ENCODE measurements around the gene CCNF. TPM values are rescaled to one million over a fixed set of nuclear protein-coding genes. Genes with fewer than 3 reads are reported as not detected.
"Not testable (repeated sequence)": the region's sequence is repeated elsewhere in the genome, so short reads cannot be mapped to it uniquely, and the experiment has no call there.

CCNF gene, protein sequence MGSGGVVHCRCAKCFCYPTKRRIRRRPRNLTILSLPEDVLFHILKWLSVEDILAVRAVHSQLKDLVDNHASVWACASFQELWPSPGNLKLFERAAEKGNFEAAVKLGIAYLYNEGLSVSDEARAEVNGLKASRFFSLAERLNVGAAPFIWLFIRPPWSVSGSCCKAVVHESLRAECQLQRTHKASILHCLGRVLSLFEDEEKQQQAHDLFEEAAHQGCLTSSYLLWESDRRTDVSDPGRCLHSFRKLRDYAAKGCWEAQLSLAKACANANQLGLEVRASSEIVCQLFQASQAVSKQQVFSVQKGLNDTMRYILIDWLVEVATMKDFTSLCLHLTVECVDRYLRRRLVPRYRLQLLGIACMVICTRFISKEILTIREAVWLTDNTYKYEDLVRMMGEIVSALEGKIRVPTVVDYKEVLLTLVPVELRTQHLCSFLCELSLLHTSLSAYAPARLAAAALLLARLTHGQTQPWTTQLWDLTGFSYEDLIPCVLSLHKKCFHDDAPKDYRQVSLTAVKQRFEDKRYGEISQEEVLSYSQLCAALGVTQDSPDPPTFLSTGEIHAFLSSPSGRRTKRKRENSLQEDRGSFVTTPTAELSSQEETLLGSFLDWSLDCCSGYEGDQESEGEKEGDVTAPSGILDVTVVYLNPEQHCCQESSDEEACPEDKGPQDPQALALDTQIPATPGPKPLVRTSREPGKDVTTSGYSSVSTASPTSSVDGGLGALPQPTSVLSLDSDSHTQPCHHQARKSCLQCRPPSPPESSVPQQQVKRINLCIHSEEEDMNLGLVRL
- 2.0 TPM for total RNA-seq

DNA sequence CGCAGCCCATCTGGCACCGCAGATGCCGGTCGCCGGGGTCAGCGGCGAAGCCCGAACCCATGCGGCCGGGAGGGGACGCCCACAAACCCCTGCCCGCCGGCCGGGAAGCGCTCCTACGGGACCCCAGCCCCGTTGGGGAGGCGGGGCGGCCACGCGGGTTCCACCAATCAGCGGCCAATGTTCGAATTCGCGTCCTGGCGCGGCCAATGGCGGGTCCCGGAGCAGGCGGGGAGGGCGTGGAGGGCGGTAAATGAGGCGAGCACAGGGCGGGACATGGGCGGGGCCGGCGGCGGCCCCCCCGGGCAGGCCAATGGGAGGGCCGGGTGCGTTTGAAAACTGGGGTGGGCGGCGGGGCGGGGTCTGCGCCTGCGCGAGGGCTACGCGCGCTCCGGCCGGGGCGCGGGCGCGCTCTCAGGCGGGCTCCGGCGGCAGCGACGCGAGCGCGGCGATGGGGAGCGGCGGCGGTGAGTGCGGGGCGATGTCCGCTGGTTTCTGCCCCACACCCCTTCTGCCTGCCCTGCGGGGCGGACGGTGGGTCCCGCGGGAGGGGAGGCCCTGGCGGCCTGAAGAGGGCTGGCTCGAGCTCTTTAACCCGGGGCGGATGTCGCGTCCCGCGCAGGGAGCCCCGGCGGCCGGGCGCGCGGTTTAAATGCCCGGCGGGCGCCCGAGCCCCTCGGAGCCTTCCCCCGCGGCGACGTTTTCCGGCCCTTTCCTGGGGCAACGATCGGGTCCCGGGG, at the start of gene CCNF:
CCNF (plus strand) TSS at position 414 of the 737 bp plus-strand sequence; CDS start at position 449, 35 bp downstream.
- DNase-seq (ENCODE audit: low spot score) (peak; percentile 98), ATAC-seq (peak; percentile 95)

DNA sequence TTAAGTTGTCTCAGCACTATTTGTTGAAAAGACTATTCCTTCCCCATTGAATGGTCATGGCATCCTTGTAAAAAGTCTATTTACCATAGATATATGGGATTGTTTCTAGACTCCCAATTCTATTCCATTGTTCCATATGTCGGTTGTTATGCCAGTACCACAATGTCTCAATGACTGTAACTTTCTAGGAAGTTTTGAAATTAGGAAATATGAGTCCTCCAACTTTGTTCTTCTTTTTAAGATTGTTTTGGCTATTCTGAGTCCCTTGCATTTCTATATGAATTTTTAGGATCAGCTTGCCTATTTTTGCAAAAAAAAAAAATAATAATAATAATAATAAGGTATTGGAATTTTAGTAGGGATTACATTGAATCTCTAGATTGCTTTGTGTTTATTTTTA, 45.7 kb upstream of the CCNF start:
- no peak for DNase-seq (ENCODE audit: low spot score)

DNA sequence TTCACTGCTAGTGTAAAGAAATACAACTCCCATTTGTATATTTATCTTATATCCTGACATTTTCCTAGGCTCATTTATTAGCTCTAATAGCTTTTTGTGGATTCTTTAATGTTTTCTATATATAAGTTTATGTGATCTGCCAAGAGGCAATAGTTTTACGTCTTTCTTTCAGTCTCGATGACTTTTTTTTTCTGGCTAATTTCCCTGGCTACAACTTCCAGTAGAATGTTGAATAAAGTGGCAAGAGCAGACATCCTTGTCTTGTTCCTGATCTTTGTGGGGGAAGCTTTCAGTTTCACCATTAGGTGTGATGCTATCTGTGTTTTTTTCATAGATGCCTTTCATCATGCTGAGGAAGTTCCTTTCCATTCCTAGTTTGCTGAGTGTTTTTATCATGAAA, 44.8 kb upstream of the CCNF start:
- DNase-seq (ENCODE audit: low spot score) (no peak), ATAC-seq (no peak)

More for the DNA sequence above, 45.7 kb upstream of the CCNF start:
- ATAC-seq: no peak

DNA sequence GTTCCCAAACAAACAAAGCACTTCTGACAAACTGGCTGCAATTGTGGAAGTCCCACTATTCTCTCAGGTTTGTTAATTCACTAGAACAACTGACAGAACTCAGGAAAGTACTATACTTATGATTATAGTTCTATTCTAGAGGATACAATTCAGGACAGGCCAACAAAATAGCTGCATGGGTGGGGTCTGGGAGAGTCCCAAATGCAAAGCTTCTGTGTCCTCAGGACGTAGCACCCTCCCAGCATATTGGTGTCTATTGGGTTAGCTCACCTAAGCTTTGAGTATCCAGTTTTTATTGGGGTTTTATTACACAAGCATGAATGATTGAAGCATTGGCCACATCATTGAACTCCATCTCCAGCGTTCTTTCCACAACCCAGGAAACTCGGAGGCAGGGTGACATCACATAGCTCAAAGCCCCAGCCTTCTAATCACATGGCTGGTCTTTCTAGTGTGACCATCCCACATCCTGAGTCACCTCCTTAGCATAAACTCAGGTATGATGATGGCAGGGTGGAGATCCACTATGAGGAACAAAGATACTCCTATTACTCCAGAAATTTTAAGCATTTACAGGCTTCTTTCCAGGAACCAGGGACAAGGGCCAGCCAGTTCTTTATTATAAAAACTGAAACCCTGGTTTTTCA, 43.9 kb upstream of the CCNF start:
- no peak for DNase-seq (ENCODE audit: low spot score)
- no peak for ATAC-seq

DNA sequence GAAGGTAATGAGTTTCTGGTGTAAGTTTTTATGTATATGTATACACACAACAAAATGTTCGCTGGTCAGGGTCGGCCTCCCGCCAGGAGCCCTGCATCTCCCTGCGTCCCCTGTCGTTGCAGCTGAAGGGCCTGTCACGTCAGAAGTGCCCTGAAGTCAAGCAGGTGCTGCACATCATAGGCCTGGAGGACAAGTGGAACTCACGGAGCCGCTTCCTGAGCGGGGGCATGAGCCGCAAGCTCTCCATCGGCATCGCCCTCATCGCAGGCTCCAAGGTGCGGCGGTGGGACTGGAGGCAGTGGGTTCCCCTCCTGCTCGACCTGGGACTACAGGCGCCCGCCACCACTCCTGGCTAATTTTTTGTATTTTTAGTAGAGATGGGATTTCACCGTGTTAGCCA, 43.3 kb upstream of the CCNF start:
- ATAC-seq; DNase-seq (ENCODE audit: low spot score): not testable (repeated sequence)

DNA sequence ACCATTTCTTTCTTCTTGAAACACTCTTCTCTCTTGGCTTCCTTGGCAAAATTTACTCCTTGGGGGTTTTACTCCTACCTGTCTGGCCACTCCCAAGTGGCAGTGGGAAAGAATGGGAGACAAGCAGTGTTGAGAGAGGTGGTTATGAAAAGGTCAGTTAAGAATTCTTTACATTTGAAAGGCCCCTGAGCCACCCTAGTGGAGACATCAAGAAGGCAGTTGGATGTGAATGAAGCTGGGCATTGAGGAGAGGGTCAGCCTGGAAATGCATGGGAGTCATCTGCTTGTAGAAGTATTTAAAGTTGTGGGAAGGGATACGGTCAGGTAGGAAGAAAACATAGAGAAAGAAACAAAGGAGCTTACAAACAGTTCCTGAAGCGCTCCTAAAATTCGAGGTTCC, 42.3 kb upstream of the CCNF start:
- DNase-seq (ENCODE audit: low spot score) (no peak), ATAC-seq (no peak)

DNA sequence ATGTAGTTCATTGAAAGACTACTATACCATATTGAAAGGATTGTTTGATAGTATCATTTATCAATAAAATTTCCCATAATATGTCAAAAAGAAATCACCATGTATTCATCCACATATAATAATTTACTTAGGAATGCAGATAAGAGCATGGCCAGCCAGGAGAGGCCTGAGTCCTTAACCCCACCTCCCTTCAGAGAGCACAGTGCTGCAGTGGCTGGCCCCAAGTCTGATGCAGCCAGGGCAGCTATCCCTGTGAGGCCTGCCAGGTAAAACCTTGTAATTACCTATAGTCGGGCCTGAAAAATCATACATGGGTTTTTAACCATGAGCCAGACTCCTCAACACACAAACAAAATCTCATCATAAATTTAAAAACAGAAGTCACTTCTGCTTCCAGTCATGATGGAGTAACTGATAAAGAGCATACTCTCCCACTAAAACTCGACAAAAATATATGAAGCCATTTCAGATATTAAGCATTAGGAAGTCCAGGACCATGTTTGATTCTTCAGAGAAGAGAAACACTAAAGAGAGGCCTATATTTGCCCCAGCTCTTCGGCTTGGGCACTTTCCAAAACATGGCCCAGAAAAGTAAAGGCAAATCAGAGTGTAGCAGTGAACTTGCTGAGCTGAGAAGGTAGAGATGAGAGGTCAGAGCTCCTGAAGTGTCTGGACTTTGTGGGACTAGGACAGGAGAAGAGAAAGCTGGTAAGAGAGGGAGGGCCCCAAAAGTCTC, 40.9 kb upstream of the CCNF start:
- ATAC-seq: no peak
- DNase-seq (ENCODE audit: low spot score): no peak

DNA sequence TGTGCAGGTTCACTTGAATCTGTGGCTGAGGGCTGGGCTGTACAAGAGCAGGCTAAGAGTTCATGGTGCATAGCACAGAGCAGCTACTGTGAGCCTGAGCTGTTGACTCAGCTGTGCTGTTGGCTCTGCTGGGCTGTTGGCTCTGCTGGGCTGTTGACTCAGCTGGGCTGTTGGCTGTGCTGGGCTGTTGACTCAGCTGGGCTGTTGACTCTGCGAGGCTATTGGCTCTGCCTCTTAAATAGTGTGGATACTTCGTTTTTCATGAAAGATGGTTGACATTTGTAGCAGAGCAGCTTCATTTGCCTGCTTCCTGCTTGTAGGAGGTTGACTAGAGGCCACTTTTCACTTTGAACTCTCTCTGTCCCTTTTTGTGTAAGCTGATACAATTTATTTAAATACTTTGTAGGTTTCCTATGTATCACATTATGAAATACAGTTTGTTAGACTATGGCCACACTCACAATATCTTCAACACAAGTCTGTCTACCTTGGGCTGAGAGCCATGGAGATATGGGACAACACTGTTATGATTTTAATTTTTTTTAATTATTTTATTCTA, 40.3 kb upstream of the CCNF start:
- DNase-seq (ENCODE audit: low spot score) (peak; percentile 45), ATAC-seq (peak; percentile 71)

DNA sequence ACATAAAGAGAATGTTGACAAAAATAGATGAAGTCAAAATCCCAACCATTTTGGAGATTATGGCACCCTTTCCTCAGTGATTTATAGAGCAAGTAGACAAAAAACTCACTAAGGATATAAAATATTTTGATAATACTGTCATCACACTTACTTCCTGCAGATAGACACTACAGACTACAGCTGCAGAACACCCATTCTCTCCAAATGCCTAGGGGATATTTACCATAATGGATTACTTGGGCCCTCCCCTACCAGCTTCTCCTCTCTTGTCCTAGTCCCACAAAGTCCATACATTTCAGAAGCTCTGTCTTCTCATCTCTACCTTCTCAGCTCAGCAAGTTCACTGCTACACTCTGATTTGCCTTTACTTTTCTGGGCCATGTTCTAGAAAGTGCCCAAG, 37.2 kb upstream of the CCNF start:
- ATAC-seq: no peak
- DNase-seq (ENCODE audit: low spot score): no peak

DNA sequence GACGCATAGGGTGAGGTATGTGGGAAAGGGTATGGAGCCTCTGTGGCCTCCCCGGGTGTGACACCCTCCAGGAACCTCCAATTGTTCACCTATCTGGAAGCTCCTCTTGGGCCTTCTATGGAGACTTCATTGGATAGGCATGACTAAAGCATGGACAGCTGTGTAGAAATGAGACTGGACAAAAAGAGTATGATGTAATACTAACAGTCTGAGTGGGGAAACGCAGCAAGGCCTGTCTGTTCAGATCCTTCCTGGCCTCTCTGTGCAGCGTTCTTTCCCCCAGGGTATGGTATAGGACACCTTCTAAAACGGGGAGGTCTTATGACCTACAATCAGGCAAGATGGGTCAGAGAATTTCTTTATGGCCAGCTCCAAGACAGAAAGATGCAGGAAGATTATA, 30.7 kb upstream of the CCNF start:
- ATAC-seq (no peak), DNase-seq (ENCODE audit: low spot score) (no peak)

DNA sequence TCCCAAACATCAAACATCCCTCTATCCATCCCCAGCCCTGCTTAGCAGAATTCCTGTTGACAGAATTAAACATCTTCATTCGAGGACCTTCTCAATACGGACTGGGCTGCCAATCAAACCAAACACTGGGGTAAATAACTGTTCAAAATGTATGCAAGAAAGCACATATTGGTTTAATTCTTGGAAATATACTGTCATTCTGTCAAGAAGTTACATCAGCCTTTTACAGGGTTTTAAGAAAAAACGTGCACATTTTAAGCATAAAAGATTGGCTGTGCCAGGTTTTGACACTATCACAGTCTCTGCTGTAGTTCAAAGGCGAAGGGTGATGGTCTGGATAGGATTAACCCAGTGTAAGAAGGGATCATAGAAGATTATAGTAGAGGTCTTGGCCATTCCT, 25.1 kb upstream of the CCNF start:
- ATAC-seq (no peak), DNase-seq (ENCODE audit: low spot score) (no peak)

DNA sequence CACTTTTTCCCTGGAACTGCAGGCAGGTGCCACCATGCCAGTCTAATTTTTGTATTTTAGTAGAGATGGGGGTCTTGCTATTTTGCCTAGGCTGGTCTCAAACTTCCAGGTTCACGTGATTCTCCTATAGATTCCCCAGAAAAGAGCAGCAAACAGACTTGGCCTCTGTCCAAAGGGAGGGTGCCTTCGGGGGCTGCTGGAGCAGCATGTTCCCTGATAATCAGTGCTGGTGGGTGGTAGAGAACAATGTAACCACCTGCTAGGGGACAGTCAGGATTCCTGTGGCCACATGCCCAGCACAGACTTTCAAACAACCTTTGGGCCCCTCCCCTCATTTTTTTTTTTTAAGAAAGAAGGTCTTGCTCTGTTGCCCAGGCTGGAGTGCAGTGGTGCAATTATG, 14.2 kb upstream of the CCNF start:
- DNase-seq (ENCODE audit: low spot score) (no peak), ATAC-seq (no peak)

DNA sequence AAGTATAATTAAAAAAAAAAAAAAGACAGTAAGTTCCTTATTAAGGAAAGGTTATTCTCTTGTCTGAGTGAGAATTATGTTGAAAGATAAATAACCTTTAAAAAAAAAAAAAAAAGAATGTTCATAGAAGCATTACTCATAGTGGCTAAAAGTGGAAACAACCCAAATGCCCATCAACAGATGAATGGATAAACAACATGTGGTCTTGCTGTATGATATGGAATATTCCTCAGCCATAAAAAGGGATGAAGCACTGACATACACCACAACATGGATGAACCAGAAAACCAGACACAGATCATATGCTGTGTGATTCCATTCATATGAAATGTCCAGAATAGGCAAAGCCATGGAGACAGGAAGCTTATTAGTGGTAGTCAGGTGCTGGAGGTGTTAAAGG, 9.2 kb upstream of the CCNF start:
- ATAC-seq (no peak), DNase-seq (ENCODE audit: low spot score) (no peak)

DNA sequence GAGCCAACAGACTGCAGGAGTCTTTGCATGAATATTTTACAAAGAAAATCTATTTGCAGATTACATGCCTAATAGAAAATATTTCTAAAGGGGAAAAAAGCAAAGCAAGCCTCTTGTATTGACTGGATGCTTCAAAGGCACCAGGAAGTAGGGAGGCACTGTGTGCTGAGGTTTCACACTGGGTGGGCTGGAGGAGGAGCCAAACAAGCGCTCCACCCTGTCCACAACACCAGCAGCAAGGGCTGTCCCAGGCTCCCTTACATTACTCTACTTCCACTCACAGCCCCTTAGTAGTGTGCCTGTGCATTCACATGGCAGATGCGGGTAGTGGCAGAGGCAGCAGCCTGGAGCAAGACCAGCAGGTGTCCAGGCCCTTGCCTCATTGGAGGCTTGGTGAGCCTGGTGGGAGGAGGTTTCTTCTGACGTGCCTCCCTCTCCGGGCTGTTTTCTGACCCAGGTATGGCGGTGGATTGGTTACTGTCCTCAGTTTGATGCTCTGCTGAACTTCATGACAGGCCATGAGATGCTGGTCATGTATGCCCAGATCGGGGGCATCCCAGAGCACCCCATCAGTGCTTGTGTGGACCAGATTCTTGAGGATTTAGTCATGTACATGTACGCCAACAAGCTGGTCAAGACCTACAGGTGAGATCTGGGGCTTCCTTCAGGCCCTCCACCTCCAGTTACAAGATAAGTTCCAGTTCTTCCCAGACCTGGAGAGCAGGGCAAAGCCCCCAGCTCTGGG, 7.0 kb upstream of the CCNF start:
- no peak for ATAC-seq
- DNase-seq (ENCODE audit: low spot score): no peak

DNA sequence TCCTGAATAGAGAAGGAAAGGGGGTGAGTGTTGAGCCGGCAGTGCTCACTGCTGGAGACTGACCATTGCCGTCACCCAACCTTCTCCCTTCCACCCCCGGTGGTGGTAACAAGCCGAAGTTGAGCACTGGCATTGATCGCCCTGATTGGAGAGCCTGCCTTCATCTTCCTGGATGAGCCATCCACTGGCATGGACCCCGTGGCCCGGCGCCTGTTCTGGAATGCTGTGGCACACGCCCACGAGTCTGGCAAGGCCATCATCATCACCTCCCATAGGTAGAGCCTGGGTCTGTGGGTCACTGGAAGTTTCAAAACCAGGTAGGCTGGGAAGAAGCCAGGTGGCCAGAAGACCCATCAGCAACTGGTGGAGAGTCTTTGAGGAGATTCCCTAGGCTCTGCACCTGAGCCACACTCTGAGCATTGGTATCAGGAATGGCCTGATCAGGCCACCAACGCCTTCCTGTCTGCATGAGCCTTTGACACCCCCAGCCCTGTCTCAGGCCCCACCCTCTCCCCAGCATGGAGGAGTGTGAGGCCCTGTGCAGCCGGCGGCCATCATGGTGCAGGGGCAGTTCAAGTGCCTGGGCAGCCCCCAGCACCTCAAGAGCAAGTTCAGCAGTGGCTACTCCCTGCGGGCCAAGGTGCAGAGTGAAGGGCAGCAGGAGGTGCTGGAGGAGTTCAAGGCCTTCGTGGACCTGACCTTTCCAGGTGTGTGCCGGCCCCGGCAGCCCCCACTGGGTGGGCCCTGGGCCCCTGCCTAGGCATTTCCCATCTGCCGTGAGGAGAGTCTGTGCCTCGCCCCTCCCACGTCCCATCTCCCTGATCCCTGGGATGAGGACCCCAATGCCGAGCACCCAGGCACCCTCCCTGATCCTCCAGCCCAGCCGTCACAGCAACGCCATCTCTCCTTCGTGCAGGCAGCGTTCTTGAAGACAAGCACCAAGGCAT, 4.9 kb upstream of the CCNF start:
- no peak for DNase-seq (ENCODE audit: low spot score)
- no peak for ATAC-seq

DNA sequence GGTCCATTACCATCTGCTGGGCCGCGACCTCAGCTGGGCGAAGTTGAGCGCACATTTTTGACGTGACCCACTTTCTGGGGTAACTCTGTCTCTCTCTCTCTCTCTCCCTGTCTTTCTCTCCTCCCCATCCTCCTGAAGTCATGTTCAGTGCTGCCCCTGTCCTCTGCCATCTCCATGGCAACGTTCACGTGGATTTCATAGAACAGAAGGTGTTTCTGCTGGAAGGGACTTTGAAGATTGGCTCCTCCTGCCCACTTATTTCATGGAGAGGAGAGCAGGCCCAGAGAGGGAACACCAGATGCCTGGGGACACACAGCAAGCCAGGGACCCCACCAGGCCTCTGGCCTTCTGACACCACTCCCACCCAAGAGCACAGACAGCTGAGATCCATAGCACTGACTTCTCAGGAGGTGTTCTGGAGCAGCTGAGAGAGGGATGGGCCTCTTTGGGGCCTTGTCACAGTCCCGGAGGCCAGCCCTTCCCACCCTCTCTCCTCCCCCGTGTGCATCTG, 4.2 kb upstream of the CCNF start:
- ATAC-seq (no peak), DNase-seq (ENCODE audit: low spot score) (no peak)

DNA sequence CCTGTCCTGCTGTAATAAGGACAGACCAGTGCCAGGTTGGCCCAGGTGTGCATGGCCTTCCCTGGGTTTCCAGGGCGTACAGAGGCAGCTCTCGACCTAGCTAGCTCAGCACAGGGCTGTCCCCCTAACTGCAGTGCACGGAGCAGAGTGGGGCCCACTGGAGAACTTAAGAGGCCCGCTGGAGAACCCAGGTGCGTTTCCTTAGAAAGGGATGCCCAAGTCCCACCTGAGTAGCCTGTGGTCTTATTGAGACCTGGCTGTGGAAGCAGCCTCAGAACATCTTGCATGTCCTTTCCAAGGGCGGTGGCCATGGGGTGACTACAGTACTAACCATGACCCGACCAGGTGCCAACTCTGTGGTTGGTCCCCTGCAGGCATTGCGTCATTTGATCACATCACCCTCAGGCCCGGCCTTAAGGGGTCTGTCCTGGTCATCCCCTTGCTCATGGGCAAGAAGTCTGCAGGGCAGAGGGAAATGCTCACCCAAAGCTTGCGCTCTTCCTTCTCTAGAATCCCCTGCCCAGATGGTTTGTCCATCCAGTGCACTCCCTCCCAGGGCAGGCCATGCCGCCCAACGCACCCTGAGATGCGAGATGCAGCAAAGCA, 3.3 kb upstream of the CCNF start:
- no peak for DNase-seq (ENCODE audit: low spot score)
- no peak for ATAC-seq

DNA sequence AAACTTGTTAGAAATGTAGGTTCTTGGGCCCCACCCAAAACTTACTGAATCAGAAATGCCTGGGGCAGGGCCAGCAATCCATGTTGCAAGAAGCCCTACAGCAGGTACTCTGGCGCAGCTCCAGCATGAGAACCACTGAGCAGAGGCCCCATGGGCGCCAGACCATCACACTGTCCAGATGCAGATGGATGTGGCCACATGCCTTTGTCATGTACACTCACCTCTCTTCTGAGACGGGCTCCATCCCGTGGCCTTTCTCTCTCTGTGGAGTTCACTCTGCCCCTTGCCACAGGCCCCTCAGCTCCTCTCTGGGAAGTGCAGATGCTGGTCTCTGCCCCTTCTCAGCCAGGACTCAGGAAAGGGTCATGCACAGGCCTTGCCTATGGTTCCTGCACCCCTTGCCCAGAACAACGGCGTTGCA, 2.3 kb upstream of the CCNF start:
- no peak for ATAC-seq
- no peak for DNase-seq (ENCODE audit: low spot score)
